Spinal cord (tissue), 10 donors: ENCODE measurements around the gene FCHO2. TPM values are rescaled to one million over a fixed set of nuclear protein-coding genes. Genes with fewer than 3 reads are reported as not detected.

Experiments
- DNase-seq, 6 donors: peaks; one replicate each; pipeline versions ENCODE4 v3.0.0 to v3.0.0-alpha.2; 2013 to 2015; ENCODE audit warnings: low spot score in 6 of 6, low read depth in 4 of 6
- H3K27ac ChIP-seq: one replicate; pipeline ENCODE4 v1.5.1; 2013; ENCODE audit warnings: low read depth, low read length, control low read depth
- H3K27me3 ChIP-seq: one replicate; pipeline ENCODE4 v1.6.1; 2013; ENCODE audit warnings: low read length; ENCODE audit not compliant: control insufficient read depth, insufficient read depth
- H3K36me3 ChIP-seq: one replicate; pipeline ENCODE4 v1.6.1; 2013; ENCODE audit warnings: low read length; ENCODE audit not compliant: control insufficient read depth, insufficient read depth
- H3K4me1 ChIP-seq: one replicate; pipeline ENCODE4 v1.6.1; 2013; ENCODE audit warnings: low read length; ENCODE audit not compliant: control insufficient read depth, insufficient read depth
- H3K4me3 ChIP-seq: one replicate; pipeline ENCODE4 v1.5.1; 2013; ENCODE audit warnings: low read depth, low read length, control low read depth
- H3K9me3 ChIP-seq: one replicate; pipeline ENCODE4 v1.6.1; 2013; ENCODE audit warnings: low read length; ENCODE audit not compliant: control insufficient read depth, insufficient read depth
- WGBS: methylation state at CpG from one replicate; pipeline ENCODE4 v1.1.5; 2013; ENCODE audit warnings: missing lambda C conversion rate; ENCODE audit not compliant: insufficient coverage; 5-methylcytosine and 5-hydroxymethylcytosine counted together
- polyA plus RNA-seq, 2 donors: library from polyadenylated mRNA; unstranded; fragments of 120-200 nt; gene quantifications; one replicate each; pipeline ENCODE4 v1.2.1, GENCODE V29; 2013; ENCODE audit not compliant: insufficient read length in 2 of 2
- total RNA-seq, 2 donors: library from RNA; depleted of rRNA in 1 of 2; stranded (reverse); fragments of 120-200 nt in 1 of 2; fragments of >200 nt in 1 of 2; gene quantifications; one replicate each; pipeline versions ENCODE4 v1.2.3 to v1.2.4, GENCODE V29; 2013 to 2014
- donor health status: healthy.

Gene FCHO2
- total and polyA plus RNA-seq, 4 donors: 15.5 to 36.4 (median 24.6) TPM

DNA sequence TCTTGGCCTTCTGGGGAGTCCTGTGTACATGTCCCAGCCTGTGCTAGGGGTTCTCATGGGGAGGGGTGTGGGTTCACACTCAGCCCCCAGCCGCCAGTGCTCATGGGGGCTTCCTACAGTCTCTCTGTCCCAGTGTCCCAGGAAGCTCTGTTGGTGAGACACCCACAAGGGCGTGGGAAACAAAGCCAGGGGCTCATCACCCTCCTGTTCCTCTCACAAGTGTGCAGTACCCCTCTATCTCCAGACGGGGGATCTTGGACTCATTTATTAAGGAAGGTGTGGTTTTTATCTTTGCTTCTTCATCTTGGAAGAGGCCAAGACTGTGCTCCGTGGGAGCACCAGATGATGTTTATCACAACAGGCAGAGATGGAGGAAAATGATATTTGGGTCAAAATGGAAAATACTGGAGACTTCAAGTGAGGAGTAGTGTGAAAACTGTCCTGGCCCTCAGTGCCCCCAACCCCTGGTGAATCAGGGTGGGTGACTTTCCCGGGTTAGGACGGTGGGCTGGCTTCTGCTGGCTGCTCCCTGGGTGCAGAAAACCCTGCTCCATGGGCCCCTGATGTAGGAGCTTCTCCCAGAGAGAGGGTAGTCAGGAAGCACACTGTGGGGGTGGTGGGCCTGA lies 179.7 kb downstream of the FCHO2 start:
- Histone ChIP-seq H3K27me3 (peaks cover 2% of the 10 kb centered on the region), H3K9me3 (no peaks in the 10 kb centered on the region), H3K4me3 (no peak overlapping the region), H3K27ac (no peak overlapping the region), H3K36me3 (no peaks in the 10 kb centered on the region), H3K4me1 (peaks cover 4% of the 10 kb centered on the region)
- WGBS: 88% methylated on average over 3 of the region's 6 CpGs
- peak in 2 of 6 donors; percentile 13 to 21 for DNase-seq

GRCh38 chr5:73136055-73136562 lies 180.3 kb downstream of the FCHO2 start:
- 62% methylated on average over 10 of the region's 15 CpGs for WGBS
- no peak overlapping the region for H3K27ac ChIP-seq
- peaks cover 4% of the 10 kb centered on the region for H3K4me1 ChIP-seq
- H3K9me3 ChIP-seq: no peaks in the 10 kb centered on the region
- H3K36me3 ChIP-seq: no peaks in the 10 kb centered on the region
- H3K27me3 ChIP-seq: peaks cover 2% of the 10 kb centered on the region
- no peak for DNase-seq
- H3K4me3 ChIP-seq: no peak overlapping the region

GRCh38 chr5:73137563-73138530 lies 182.0 kb downstream of the FCHO2 start:
- Histone ChIP-seq H3K36me3 (no peaks in the 10 kb centered on the region), H3K9me3 (no peaks in the 10 kb centered on the region), H3K27me3 (peaks cover 2% of the 10 kb centered on the region), H3K4me3 (no peak overlapping the region), H3K27ac (no peak overlapping the region), H3K4me1 (peaks cover 4% of the 10 kb centered on the region)
- WGBS: 88% methylated on average over 9 of the region's 10 CpGs
- no peak for DNase-seq

DNA sequence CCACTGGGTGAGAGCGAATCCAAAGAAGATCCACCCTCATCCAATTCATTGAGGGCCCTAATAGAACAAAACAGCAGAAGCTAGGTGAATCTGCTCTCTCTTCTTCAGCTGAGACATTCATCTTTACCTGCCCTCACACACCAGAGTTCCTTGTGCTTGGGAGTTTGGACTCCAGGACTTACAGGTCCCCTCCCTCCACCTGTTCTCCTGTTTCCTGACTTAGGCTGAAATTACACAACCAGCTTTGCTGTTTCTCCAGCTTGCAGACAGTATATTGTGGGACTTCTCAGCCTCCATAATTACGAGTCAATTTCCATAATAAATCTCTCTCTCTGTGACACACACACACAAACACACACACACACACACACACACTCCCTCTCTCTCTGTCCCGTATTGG lies 183.6 kb downstream of the FCHO2 start:
- Histone ChIP-seq H3K27ac (no peak overlapping the region), H3K4me1 (peaks cover 4% of the 10 kb centered on the region), H3K4me3 (no peak overlapping the region), H3K9me3 (no peaks in the 10 kb centered on the region), H3K36me3 (no peaks in the 10 kb centered on the region), H3K27me3 (peaks cover 2% of the 10 kb centered on the region)
- WGBS: 100% methylated on average over 1 of the region's 3 CpGs
- no peak for DNase-seq

Other genes with a start within 250 kb of the FCHO2 start
- gene TNPO1, start 139.4 kb upstream of the FCHO2 start, total RNA-seq: 100 to 1,000 TPM; 166 to 181 TPM
- gene TNPO1, start 139.4 kb upstream of the FCHO2 start, polyA plus RNA-seq: 10 to 100 TPM; 49.9 to 82.5 TPM
- gene TMEM171, start 164.5 kb downstream of the FCHO2 start, total RNA-seq: 1 to 10 TPM in 1 of 2 donors, under 1 TPM in 1; 0.20 to 1.4 TPM
- gene TMEM171, start 164.5 kb downstream of the FCHO2 start, polyA plus RNA-seq: under 1 TPM; 0.74 to 0.92 TPM
- gene TMEM174, start 217.2 kb downstream of the FCHO2 start, total RNA-seq: not detected
- under 1 TPM in 1 of 2 donors, not detected in 1; 0.14 TPM for gene TMEM174, start 217.2 kb downstream of the FCHO2 start, polyA plus RNA-seq